Naive thymus-derived CD4-positive, alpha-beta T cell (primary cell): Measurements from ENCODE around the gene SNAP23. TPM values are rescaled to one million over a fixed set of nuclear protein-coding genes. Genes with fewer than 3 reads are reported as not detected.
A peak's percentile ranks its signal among the peaks of the same experiment; 100 is the strongest.

Source experiments
- ATAC-seq: fragments of 150-1000 bp; cut with Tn5 transposase; 2 replicates; pipeline ENCODE4 v1.10.0; 2021; ENCODE audit warnings: mild to moderate bottlenecking, moderate library complexity
- CTCF ChIA-PET: fragments of 350-600 bp; sonication (Branson Sonifier 250); formaldehyde crosslinking; loops from one replicate; lab custom pipeline; 2021; ENCODE audit warnings: antibody characterized with exemption; lab: Charles Lee
- POLR2A ChIA-PET: fragments of 350-600 bp; sonication (Branson Sonifier 250); formaldehyde crosslinking; loops from one replicate; lab custom pipeline; 2021; ENCODE audit warnings: antibody characterized with exemption, inconsistent platforms; lab: Charles Lee
- DNase-seq, 9 donors: peaks; one replicate each; pipeline versions ENCODE4 v3.0.0 to v3.0.0-alpha.2; 2020 to 2022; ENCODE audit warnings: mixed read lengths in 1 of 9
- H3K27ac ChIP-seq: one replicate; pipeline ENCODE4 v1.7.0; 2013; ENCODE audit warnings: mild to moderate bottlenecking, low read depth, low read length, moderate library complexity
- H3K27me3 ChIP-seq, 2 donors: one replicate each; pipeline ENCODE4 v1.7.0; 2013; ENCODE audit warnings: low read length in 2 of 2, mild to moderate bottlenecking in 2 of 2, moderate library complexity in 2 of 2; ENCODE audit not compliant: control insufficient read depth in 2 of 2, insufficient read depth in 2 of 2
- H3K36me3 ChIP-seq, 3 experiments: 1 replicate in 2 of 3; 2 replicates in 1 of 3; pipeline ENCODE4 v1.7.0; 2013; ENCODE audit warnings: low read length in 3 of 3, mild to moderate bottlenecking in 3 of 3, moderate library complexity in 1 of 3; ENCODE audit not compliant: insufficient read depth in 3 of 3, control insufficient read depth in 2 of 3
- H3K4me1 ChIP-seq, 2 donors: one replicate each; pipeline ENCODE4 v1.7.0; 2013; ENCODE audit warnings: low read length in 2 of 2, mild to moderate bottlenecking in 2 of 2, moderate library complexity in 1 of 2; ENCODE audit not compliant: control insufficient read depth in 2 of 2, insufficient read depth in 2 of 2
- H3K4me3 ChIP-seq: 2 replicates; pipeline ENCODE4 v1.7.0; 2013; ENCODE audit warnings: mild to moderate bottlenecking, low read length
- H3K9me3 ChIP-seq, 3 experiments: 1 replicate in 2 of 3; 2 replicates in 1 of 3; pipeline ENCODE4 v1.7.0; 2013; ENCODE audit warnings: low read length in 3 of 3; ENCODE audit not compliant: control insufficient read depth in 2 of 3
- H3K27ac Mint-ChIP-seq, 9 donors: one replicate each; pipeline ENCODE4 v1.8.0; 2020 to 2022; ENCODE audit warnings: mixed read lengths in 9 of 9, mild to moderate bottlenecking in 8 of 9, moderate library complexity in 5 of 9, inconsistent platforms in 2 of 9
- H3K27me3 Mint-ChIP-seq, 5 donors: one replicate each; pipeline ENCODE4 v1.8.0; 2021 to 2022; ENCODE audit warnings: mixed read lengths in 5 of 5, mild to moderate bottlenecking in 1 of 5
- H3K36me3 Mint-ChIP-seq, 5 donors: one replicate each; pipeline ENCODE4 v1.8.0; 2020 to 2022; ENCODE audit warnings: mixed read lengths in 5 of 5, mild to moderate bottlenecking in 3 of 5, inconsistent platforms in 1 of 5
- H3K4me1 Mint-ChIP-seq, 7 donors: one replicate each; pipeline ENCODE4 v1.8.0; 2020 to 2022; ENCODE audit warnings: mixed read lengths in 7 of 7, mild to moderate bottlenecking in 3 of 7, inconsistent platforms in 1 of 7
- H3K4me3 Mint-ChIP-seq, 10 donors: one replicate each; pipeline ENCODE4 v1.8.0; 2020 to 2022; ENCODE audit warnings: mild to moderate bottlenecking in 10 of 10, mixed read lengths in 10 of 10, moderate library complexity in 6 of 10, inconsistent platforms in 2 of 10
- H3K9me3 Mint-ChIP-seq, 11 donors: one replicate each; pipeline ENCODE4 v1.8.0; 2020 to 2022; ENCODE audit warnings: mixed read lengths in 11 of 11, mild to moderate bottlenecking in 4 of 11, inconsistent platforms in 1 of 11, moderate library complexity in 1 of 11
- intact Hi-C, 2 donors: fragments of 100-400 bp; cut with micrococcal nuclease; formaldehyde crosslinking; loops; one replicate each; pipeline ENCODE4 v1.15.1; 2023
- polyA plus RNA-seq, 2 donors: library from polyadenylated mRNA; unstranded; fragments of 300-500 nt; fragmentation: Illumina TruSeq; gene quantifications; one replicate each; pipeline ENCODE4 v1.2.3, GENCODE V29; 2021
- total RNA-seq, 6 experiments: library from RNA in 5 of 6; stranded (reverse) in 5 of 6; gene quantifications; 1 replicate in 5 of 6; 2 replicates in 1 of 6; pipeline ENCODE4 v1.2.3 and lab custom pipeline; 2021 to 2026

SNAP23 gene
- total and polyA plus RNA-seq, 7 experiments from 2014 or later: 60.0 to 80.0 (median 70.6) TPM

DNA sequence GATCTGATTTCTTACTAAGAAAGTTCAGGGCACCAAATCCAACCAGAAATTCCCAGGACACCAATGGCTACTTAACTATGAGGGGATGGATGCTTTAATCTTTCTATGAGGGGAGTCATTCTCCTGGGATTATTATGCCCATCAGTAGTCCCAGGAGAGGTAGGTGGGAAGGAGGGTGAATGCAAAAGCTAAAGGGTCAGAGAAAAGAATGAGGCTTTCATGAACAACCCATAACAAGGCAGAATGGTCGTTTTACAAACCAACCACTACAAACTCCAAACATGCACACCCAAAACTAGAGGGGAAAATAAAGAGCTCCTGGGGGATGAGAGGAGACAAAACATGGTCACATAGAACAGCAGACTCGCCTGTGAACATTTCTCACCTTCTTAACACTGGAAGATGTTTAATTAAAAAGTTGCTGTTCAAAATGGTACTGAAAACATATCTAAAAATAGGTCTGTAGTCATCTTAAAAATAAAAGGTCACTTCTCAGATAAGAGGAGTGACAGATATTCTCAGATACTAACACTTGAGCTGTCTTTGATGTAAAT is 83.6 kb downstream of the SNAP23 start:
- H3K27me3 ChIP-seq: no peaks in the 10 kb centered on the region
- peak overlapping the region in 3 of 9 donors; percentile 35 to 46 (median 44) for H3K27ac Mint-ChIP-seq
- no peaks in the 10 kb centered on the region for H3K36me3 ChIP-seq
- POLR2A ChIA-PET: interaction anchor here (0.7 to 1.1 kb wide), 3 partner anchors 31 to 88 kb away, joined by 3 to 4 read pairs (median 3); partner anchors contain the start of gene ZNF106
- H3K27me3 Mint-ChIP-seq: peaks cover 6 to 35% (median 13%) of the 10 kb centered on the region in 5 donors
- H3K4me3 ChIP-seq: no peak overlapping the region
- peaks cover 27 to 61% (median 43%) of the 10 kb centered on the region in 7 donors for H3K4me1 Mint-ChIP-seq
- no peak for ATAC-seq
- peaks cover 0 to 6% (median 0%) of the 10 kb centered on the region in 5 donors for H3K36me3 Mint-ChIP-seq
- H3K9me3 ChIP-seq: no peaks in the 10 kb centered on the region
- no peak overlapping the region for H3K27ac ChIP-seq
- H3K9me3 Mint-ChIP-seq: no peaks in the 10 kb centered on the region
- no peak for DNase-seq
- peak overlapping the region in 2 of 10 donors; percentile 2 to 13 for H3K4me3 Mint-ChIP-seq
- CTCF ChIA-PET: no interaction called here
- peaks cover 13 to 19% of the 10 kb centered on the region in 2 donors for H3K4me1 ChIP-seq
- intact Hi-C loops: loop anchor here (5.0 kb wide), 2 partner anchors 608 to 1168 kb away; partner anchors contain the start of genes CCNDBP1 (in 1 of the 2) and PDIA3 (in 1 of the 2)

DNA sequence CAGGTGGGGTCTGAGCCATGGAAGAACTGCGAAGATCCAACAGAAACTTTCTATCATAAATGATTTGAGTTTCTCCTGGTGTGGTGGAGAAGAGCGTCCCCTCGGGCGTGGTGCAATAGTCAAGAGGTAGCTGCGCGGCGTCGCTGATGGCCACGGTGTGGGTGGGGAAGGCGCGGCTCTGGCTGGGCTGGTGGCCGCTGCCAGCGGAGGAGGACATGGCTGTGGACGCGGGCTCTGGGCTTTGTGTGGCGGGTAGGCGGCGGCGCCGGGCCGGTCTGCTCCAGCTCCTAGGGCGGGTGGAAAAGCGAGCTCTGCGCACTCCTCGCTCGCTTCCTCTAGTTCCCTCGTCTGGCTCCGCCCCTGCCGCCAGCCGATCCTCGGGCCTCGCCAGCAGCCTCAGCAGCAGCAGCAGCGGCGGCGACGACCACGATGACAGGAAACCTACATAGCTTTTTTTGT is 85.9 kb downstream of the SNAP23 start:
- Mint-ChIP-seq H3K36me3 (peaks cover 0 to 11% (median 0%) of the 10 kb centered on the region in 5 donors), H3K27ac (peak overlapping the region; percentile 77 to 97 (median 89)), H3K9me3 (no peaks in the 10 kb centered on the region), H3K4me3 (peak overlapping the region; percentile 85 to 96 (median 90)), H3K4me1 (peaks cover 20 to 51% (median 37%) of the 10 kb centered on the region in 7 donors), H3K27me3 (peaks cover 4 to 32% (median 10%) of the 10 kb centered on the region in 5 donors)
- DNase-seq (peak; percentile 63 to 80 (median 77)), ATAC-seq (peak; percentile 98)
- Histone ChIP-seq H3K4me1 (peaks cover 8 to 11% of the 10 kb centered on the region in 2 donors), H3K36me3 (no peaks in the 10 kb centered on the region), H3K9me3 (no peaks in the 10 kb centered on the region), H3K27me3 (no peaks in the 10 kb centered on the region), H3K27ac (peak overlapping the region; percentile 71), H3K4me3 (peak overlapping the region; percentile 33)
- POLR2A ChIA-PET: interaction anchor here (0.6 to 3.0 kb wide), 8 partner anchors 24 to 323 kb away, joined by 3 to 21 read pairs (median 6); partner anchors contain the start of genes HAUS2, LRRC57, SNAP23 and ZNF106
- CTCF ChIA-PET: interaction anchor here (0.9 to 1.8 kb wide), 3 partner anchors 23 to 70 kb away, joined by 3 to 6 read pairs (median 3); no protein-coding TSS in a partner anchor
- intact Hi-C loops: loop anchor here (1.0 to 2.0 kb wide), 6 partner anchors 24 to 308 kb away; partner anchors contain the start of genes GANC (in 1 of the 2), HAUS2 (in 1 of the 2), LRRC57 (in 1 of the 2) and TMEM87A (in 1 of the 2)

Other genes starting within 250 kb of the SNAP23 start
- gene GANC, start 222.4 kb upstream of the SNAP23 start, total RNA-seq: 10 to 100 TPM; 31.3 to 57.2 (median 45.4) TPM
- 10 to 100 TPM; 14.0 to 16.3 TPM for gene GANC, start 222.4 kb upstream of the SNAP23 start, polyA plus RNA-seq
- 10 to 100 TPM; 41.8 to 61.8 (median 53.7) TPM for gene TMEM87A, start 222.2 kb upstream of the SNAP23 start, total RNA-seq
- 10 to 100 TPM; 54.3 to 61.7 TPM for gene TMEM87A, start 222.2 kb upstream of the SNAP23 start, polyA plus RNA-seq
- gene CAPN3, start 136.1 kb upstream of the SNAP23 start, total RNA-seq: 10 to 100 TPM in 4 of 5 experiments, 1 to 10 TPM in 1; 6.5 to 26.1 (median 16.4) TPM
- gene CAPN3, start 136.1 kb upstream of the SNAP23 start, polyA plus RNA-seq: under 1 TPM in 1 of 2 donors, not detected in 1; 0.48 TPM
- 10 to 100 TPM; 32.4 to 54.3 (median 44.7) TPM for gene ZNF106, start 4.5 kb upstream of the SNAP23 start, total RNA-seq
- gene ZNF106, start 4.5 kb upstream of the SNAP23 start, polyA plus RNA-seq: 10 to 100 TPM; 43.1 to 43.2 TPM
- gene LRRC57, start 53.2 kb downstream of the SNAP23 start, total RNA-seq: 10 to 100 TPM; 15.4 to 37.1 (median 18.0) TPM
- 1 to 10 TPM; 4.5 to 4.8 TPM for gene LRRC57, start 53.2 kb downstream of the SNAP23 start, polyA plus RNA-seq
- 10 to 100 TPM; 12.0 to 35.4 (median 16.8) TPM for gene HAUS2, start 53.2 kb downstream of the SNAP23 start, total RNA-seq
- 10 to 100 TPM; 30.9 to 31.9 TPM for gene HAUS2, start 53.2 kb downstream of the SNAP23 start, polyA plus RNA-seq
- 10 to 100 TPM in 1 of 5 experiments, 1 to 10 TPM in 4; 2.4 to 10.5 (median 4.5) TPM for gene STARD9, start 80.0 kb downstream of the SNAP23 start, total RNA-seq
- under 1 TPM; 0.13 to 0.87 TPM for gene STARD9, start 80.0 kb downstream of the SNAP23 start, polyA plus RNA-seq
- 10 to 100 TPM; 25.8 to 38.0 (median 28.3) TPM for gene CDAN1, start 241.5 kb downstream of the SNAP23 start, total RNA-seq
- 10 to 100 TPM in 1 of 2 donors, 1 to 10 TPM in 1; 4.1 to 10.8 TPM for gene CDAN1, start 241.5 kb downstream of the SNAP23 start, polyA plus RNA-seq